ENCODE measurements around the gene EIF2B4.
"Not testable (repeated sequence)": the region's sequence is repeated elsewhere in the genome, so short reads cannot be mapped to it uniquely, and the experiment has no call there.

- TF ChIP-seq, protein P1, sequence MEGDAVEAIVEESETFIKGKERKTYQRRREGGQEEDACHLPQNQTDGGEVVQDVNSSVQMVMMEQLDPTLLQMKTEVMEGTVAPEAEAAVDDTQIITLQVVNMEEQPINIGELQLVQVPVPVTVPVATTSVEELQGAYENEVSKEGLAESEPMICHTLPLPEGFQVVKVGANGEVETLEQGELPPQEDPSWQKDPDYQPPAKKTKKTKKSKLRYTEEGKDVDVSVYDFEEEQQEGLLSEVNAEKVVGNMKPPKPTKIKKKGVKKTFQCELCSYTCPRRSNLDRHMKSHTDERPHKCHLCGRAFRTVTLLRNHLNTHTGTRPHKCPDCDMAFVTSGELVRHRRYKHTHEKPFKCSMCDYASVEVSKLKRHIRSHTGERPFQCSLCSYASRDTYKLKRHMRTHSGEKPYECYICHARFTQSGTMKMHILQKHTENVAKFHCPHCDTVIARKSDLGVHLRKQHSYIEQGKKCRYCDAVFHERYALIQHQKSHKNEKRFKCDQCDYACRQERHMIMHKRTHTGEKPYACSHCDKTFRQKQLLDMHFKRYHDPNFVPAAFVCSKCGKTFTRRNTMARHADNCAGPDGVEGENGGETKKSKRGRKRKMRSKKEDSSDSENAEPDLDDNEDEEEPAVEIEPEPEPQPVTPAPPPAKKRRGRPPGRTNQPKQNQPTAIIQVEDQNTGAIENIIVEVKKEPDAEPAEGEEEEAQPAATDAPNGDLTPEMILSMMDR (conservative IDR thresholded peaks at IDR 0.05; ENCODE audit: low read length) = not testable (repeated sequence)
- TF ChIP-seq EZH2phosphoT487 (IDR thresholded peaks at IDR 0.05; ENCODE audit: borderline replicate concordance, low read depth, low read length) = not testable (repeated sequence)
These were observed 50.3 kb downstream of the EIF2B4 start for GRCh38 chr2:27319839-27320238.

All from OCI-LY7 (cell line).